Activated T-cell treated with anti-CD3 and anti-CD28 coated beads for 1 hour (primary cell): Measurements from ENCODE around the gene SMYD4.
"Not testable (repeated sequence)": the region's sequence is repeated elsewhere in the genome, so short reads cannot be mapped to it uniquely, and the experiment has no call there.

Experiments used
- DNase-seq: peaks from one replicate; pipeline ENCODE4 v3.0.0-alpha.2; 2020; ENCODE audit warnings: low read depth

The SMYD4 gene

GRCh38 chr17:1830288-1830687 lies 586 bp upstream of the SMYD4 start:
- DNase-seq: no peak

- no peak for DNase-seq
Observed at GRCh38 chr17:1829216-1829591, 498 bp downstream of the SMYD4 start.

GRCh38 chr17:1820528-1821252 lies 9.0 kb downstream of the SMYD4 start:
- DNase-seq: no peak

- no peak for DNase-seq
Observed at GRCh38 chr17:1813088-1813487, 16.6 kb downstream of the SMYD4 start.

- no peak for DNase-seq
Observed at GRCh38 chr17:1810450-1811103, 19.1 kb downstream of the SMYD4 start.

GRCh38 chr17:1809815-1810214 lies 19.9 kb downstream of the SMYD4 start:
- DNase-seq: not testable (repeated sequence)

- no peak for DNase-seq
Observed at GRCh38 chr17:1808644-1809043, 21.1 kb downstream of the SMYD4 start.

- no peak for DNase-seq
Observed at GRCh38 chr17:1807890-1808289, 21.8 kb downstream of the SMYD4 start.

- no peak for DNase-seq
Observed at GRCh38 chr17:1803280-1803679, 26.4 kb downstream of the SMYD4 start.

- no peak for DNase-seq
Observed at GRCh38 chr17:1802429-1802828, 27.3 kb downstream of the SMYD4 start.

- no peak for DNase-seq
Observed at GRCh38 chr17:1800712-1801111, 29.0 kb downstream of the SMYD4 start.

- DNase-seq: no peak
Observed at GRCh38 chr17:1800240-1800639, 29.5 kb downstream of the SMYD4 start.

GRCh38 chr17:1797846-1798245 lies 31.9 kb downstream of the SMYD4 start:
- DNase-seq: not testable (repeated sequence)

GRCh38 chr17:1797323-1797722 lies 32.4 kb downstream of the SMYD4 start:
- no peak for DNase-seq

GRCh38 chr17:1796800-1797199 lies 32.9 kb downstream of the SMYD4 start:
- DNase-seq: no peak

GRCh38 chr17:1793447-1793806 lies 36.3 kb downstream of the SMYD4 start:
- no peak for DNase-seq

- no peak for DNase-seq
Observed at GRCh38 chr17:1792495-1793446, 36.9 kb downstream of the SMYD4 start.

- DNase-seq: no peak
Observed at GRCh38 chr17:1789936-1790335, 39.8 kb downstream of the SMYD4 start.

- no peak for DNase-seq
Observed at GRCh38 chr17:1787301-1787902, 42.3 kb downstream of the SMYD4 start.

GRCh38 chr17:1786708-1787107 lies 43.0 kb downstream of the SMYD4 start:
- no peak for DNase-seq

- no peak for DNase-seq
Observed at GRCh38 chr17:1785930-1786329, 43.8 kb downstream of the SMYD4 start.

GRCh38 chr17:1783834-1784611 lies 45.7 kb downstream of the SMYD4 start:
- no peak for DNase-seq
